Osteoblast (primary cell): ENCODE results near the gene KIF25. TPM values are rescaled to one million over a fixed set of nuclear protein-coding genes. Genes with fewer than 3 reads are reported as not detected.

Experiments
- DNase-seq: peaks from one replicate; pipeline ENCODE4 v3.0.0; 2011; ENCODE audit warnings: low spot score, mixed read lengths; ENCODE audit not compliant: insufficient read length; ENCODE audit errors: missing footprints
- H2AFZ ChIP-seq: 2 replicates; pipeline ENCODE4 v1.6.0; 2011; ENCODE audit warnings: mild to moderate bottlenecking, low read length
- H3K27ac ChIP-seq: 2 replicates; pipeline ENCODE4 v1.5.1; 2011; ENCODE audit warnings: mild to moderate bottlenecking, low read depth, low read length, moderate library complexity
- H3K27me3 ChIP-seq: 2 replicates; pipeline ENCODE4 v1.6.0; 2012; ENCODE audit warnings: mild to moderate bottlenecking, control low read depth, inconsistent platforms, low read length, moderate library complexity; ENCODE audit not compliant: insufficient read depth
- H3K36me3 ChIP-seq: 2 replicates; pipeline ENCODE4 v1.5.1; 2011; ENCODE audit warnings: mild to moderate bottlenecking, low read length, control low read depth, moderate library complexity; ENCODE audit not compliant: insufficient read depth
- H3K4me1 ChIP-seq: 2 replicates; pipeline ENCODE4 v1.5.1; 2011; ENCODE audit warnings: mild to moderate bottlenecking, low read length, control low read depth, moderate library complexity; ENCODE audit not compliant: insufficient read depth
- H3K4me2 ChIP-seq: 2 replicates; pipeline ENCODE4 v1.6.0; 2011; ENCODE audit warnings: mild to moderate bottlenecking, low read length; ENCODE audit not compliant: insufficient read depth
- H3K4me3 ChIP-seq: fragments of 200-600 bp; sonication (generic); 3 replicates; pipeline ENCODE4 v1.5.1; 2012; ENCODE audit warnings: mild to moderate bottlenecking, low read length, inconsistent platforms; ENCODE audit not compliant: insufficient read depth
- H3K79me2 ChIP-seq: 2 replicates; pipeline ENCODE4 v1.6.0; 2012; ENCODE audit warnings: mild to moderate bottlenecking, low read length, control low read depth, inconsistent platforms; ENCODE audit not compliant: insufficient read depth
- H3K9me3 ChIP-seq: 2 replicates; pipeline ENCODE4 v1.5.1; 2011; ENCODE audit warnings: low read depth, low read length, control low read depth
- H4K20me1 ChIP-seq: 2 replicates; pipeline ENCODE4 v1.6.0; 2012; ENCODE audit warnings: mild to moderate bottlenecking, low read length, control low read depth; ENCODE audit not compliant: insufficient read depth
- total RNA-seq: library from RNA; depleted of rRNA; stranded (reverse); fragments of >200 nt; gene quantifications from 2 replicates; pipeline ENCODE4 v1.2.3, GENCODE V29; 2012
- TF ChIP-seq, protein P1 (sequence below): IDR thresholded peaks from 2 replicates; pipeline ENCODE4 v1.5.1; 2011; ENCODE audit warnings: mild to moderate bottlenecking, low read depth, low read length, moderate library complexity; ENCODE audit errors: extremely low read depth

Gene KIF25
- total RNA-seq, 1 donor, result not detected

DNA sequence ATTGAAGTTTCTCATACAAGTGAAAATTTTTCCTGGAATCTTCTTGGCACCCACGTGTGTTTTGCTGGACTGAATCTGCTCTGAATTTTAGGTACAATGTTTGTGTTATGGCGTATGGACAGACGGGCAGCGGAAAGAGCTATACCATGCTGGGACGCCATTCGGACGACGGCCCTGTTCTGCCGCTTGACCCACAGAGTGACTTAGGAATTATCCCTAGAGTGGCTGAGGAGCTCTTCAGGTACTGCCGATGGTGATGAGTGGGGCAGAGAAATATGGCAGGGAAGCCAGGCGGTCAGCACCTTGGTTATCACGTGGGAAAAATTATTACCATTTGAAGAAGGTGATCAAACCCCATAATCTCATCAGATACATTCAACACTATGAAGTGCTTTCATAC lies 36.3 kb downstream of the KIF25 start:
- H3K9me3 ChIP-seq, result no peaks in the 10 kb centered on the region
- H3K36me3 ChIP-seq, result no peaks in the 10 kb centered on the region
- H3K4me1 ChIP-seq, result peaks cover 30% of the 10 kb centered on the region
- no peak overlapping the region for H3K27ac ChIP-seq
- H3K79me2 ChIP-seq, result no peaks in the 10 kb centered on the region
- no peaks in the 10 kb centered on the region for H3K27me3 ChIP-seq
- H3K4me2 ChIP-seq, result no peak overlapping the region
- H2AFZ ChIP-seq, result no peak overlapping the region
- no peak overlapping the region for H3K4me3 ChIP-seq
- H4K20me1 ChIP-seq, result no peaks in the 10 kb centered on the region
- no peak for DNase-seq
- TF ChIP-seq, protein P1, sequence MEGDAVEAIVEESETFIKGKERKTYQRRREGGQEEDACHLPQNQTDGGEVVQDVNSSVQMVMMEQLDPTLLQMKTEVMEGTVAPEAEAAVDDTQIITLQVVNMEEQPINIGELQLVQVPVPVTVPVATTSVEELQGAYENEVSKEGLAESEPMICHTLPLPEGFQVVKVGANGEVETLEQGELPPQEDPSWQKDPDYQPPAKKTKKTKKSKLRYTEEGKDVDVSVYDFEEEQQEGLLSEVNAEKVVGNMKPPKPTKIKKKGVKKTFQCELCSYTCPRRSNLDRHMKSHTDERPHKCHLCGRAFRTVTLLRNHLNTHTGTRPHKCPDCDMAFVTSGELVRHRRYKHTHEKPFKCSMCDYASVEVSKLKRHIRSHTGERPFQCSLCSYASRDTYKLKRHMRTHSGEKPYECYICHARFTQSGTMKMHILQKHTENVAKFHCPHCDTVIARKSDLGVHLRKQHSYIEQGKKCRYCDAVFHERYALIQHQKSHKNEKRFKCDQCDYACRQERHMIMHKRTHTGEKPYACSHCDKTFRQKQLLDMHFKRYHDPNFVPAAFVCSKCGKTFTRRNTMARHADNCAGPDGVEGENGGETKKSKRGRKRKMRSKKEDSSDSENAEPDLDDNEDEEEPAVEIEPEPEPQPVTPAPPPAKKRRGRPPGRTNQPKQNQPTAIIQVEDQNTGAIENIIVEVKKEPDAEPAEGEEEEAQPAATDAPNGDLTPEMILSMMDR, result no peak

DNA sequence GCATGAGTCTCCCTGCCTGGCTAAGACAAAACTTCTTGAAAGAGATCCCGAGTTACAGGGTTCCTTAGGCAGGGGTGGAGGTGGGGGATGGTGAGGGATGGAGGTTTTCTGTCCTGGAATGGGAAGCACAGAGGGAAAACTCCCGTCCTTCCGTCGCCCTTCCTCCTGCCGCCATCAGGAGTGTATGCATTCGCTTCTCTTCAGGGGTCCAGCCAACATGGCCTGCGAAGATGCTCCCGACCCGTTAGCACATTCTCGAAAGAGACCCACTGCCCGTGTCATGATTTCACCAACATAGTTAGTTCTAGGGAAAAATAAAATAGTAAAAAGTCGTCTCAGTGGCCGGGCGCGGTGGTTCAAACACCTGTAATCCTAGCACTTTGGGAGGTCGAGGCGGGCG lies 37.1 kb downstream of the KIF25 start:
- H3K27me3 ChIP-seq, result no peaks in the 10 kb centered on the region
- H3K9me3 ChIP-seq, result peaks cover 4% of the 10 kb centered on the region
- no peaks in the 10 kb centered on the region for H4K20me1 ChIP-seq
- no peak overlapping the region for H3K4me3 ChIP-seq
- H3K79me2 ChIP-seq, result no peaks in the 10 kb centered on the region
- H3K4me2 ChIP-seq, result no peak overlapping the region
- H2AFZ ChIP-seq, result no peak overlapping the region
- no peaks in the 10 kb centered on the region for H3K36me3 ChIP-seq
- peaks cover 30% of the 10 kb centered on the region for H3K4me1 ChIP-seq
- TF ChIP-seq, protein P1, result no peak
- H3K27ac ChIP-seq, result no peak overlapping the region
- DNase-seq, result no peak

DNA sequence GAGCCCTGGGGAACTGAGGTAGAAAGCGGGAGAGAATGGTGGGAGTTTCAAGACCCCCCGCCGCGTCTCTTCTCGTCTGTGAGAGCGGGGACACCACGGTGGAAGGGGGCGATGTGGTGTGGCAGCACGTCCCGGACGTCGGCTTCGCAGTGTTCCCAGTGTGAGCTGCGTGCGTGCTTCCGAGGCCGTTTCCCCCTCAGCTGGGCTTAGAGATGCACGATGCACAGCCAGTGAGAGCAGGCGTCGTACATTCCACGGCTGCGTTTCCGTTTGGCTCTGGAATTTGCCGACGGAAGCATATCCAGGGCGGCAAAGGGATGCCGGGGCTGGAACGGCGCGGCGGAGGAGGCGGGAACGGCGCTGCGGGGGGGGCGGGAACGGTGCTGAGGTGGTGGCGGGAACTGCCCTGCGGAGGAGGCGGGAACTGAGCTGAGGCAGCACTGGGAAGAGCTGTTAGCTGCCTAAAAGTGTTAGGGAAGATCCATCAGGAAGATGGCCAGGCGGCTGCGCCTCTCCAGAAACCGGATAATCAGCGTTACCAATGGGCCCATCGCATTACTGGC lies 37.7 kb downstream of the KIF25 start:
- Histone ChIP-seq H3K4me1 (peaks cover 30% of the 10 kb centered on the region), H3K27me3 (no peaks in the 10 kb centered on the region), H3K36me3 (no peaks in the 10 kb centered on the region), H3K4me3 (peak overlapping the region; percentile 69), H3K9me3 (peaks cover 7% of the 10 kb centered on the region), H3K4me2 (peak overlapping the region; percentile 91), H3K79me2 (no peaks in the 10 kb centered on the region), H4K20me1 (no peaks in the 10 kb centered on the region), H2AFZ (peak overlapping the region; percentile 85), H3K27ac (peak overlapping the region; percentile 49)
- TF ChIP-seq, protein P1, result no peak
- peak; percentile 94 for DNase-seq

DNA sequence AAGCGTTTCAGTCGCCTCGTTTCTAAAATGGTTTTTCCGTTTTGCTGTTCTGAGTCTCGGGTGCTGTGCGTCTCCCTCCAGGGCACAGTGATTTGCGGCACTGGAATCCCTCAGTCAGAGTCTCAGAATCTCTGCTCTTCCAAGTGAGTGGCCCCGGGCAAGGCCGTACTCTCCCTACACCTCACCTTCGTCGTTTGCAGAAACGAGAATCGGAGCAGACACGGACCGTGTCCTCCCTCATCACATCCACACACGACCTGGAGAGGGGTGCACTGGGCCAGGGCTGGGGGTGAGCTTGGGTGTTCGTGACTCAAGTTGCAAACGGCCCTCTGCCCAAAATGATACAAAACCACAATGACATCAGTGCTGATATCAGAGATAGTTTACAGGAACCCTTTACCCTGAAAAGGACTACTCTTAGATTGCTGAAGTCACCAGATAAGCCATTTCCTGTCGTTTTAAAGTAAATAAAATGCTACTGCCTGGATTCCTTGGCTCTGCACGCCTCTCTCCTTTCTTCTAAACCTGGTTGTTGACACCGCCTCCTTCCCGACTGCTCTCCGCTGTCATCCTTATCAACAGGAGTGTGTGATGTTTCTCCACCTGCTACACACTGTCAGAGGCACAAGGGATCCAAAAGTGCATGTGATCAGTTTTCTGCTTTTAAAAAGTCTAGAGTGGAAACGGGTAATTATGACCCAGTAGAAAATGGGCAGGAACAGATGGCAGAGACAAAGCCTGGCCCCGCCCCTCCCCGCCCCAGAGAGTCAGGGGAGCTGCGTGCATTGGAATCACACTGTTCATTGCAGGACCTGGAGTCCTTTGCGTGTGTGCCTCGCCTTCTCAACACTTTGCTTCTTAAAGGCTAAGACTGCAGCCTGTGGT lies 38.4 kb downstream of the KIF25 start:
- Histone ChIP-seq H2AFZ (peak overlapping the region; percentile 85), H3K9me3 (peaks cover 12% of the 10 kb centered on the region), H3K79me2 (no peaks in the 10 kb centered on the region), H3K27me3 (no peaks in the 10 kb centered on the region), H3K4me2 (peak overlapping the region; percentile 91), H4K20me1 (no peaks in the 10 kb centered on the region), H3K27ac (peak overlapping the region; percentile 49), H3K4me1 (peaks cover 29% of the 10 kb centered on the region), H3K36me3 (no peaks in the 10 kb centered on the region), H3K4me3 (peak overlapping the region; percentile 69)
- TF ChIP-seq, protein P1, result no peak
- DNase-seq, result peak; percentile 67
